DOHH2 (cell line): ENCODE results near the gene CREB3L2.

Source experiments
- EZH2phosphoT487 ChIP-seq: fragments of 200-600 bp; sonication (generic); IDR thresholded peaks from 2 replicates; pipeline ENCODE4 v1.6.1; 2017; ENCODE audit warnings: borderline replicate concordance, mild to moderate bottlenecking, antibody characterized with exemption, low read length, moderate library complexity, mixed read lengths
- TF ChIP-seq, protein P1 (sequence below): fragments of 200-600 bp; sonication (generic); IDR thresholded peaks from one replicate; pipeline ENCODE4 v1.5.1; 2014; ENCODE audit warnings: antibody characterized with exemption, mild to moderate bottlenecking, low read depth, low read length; ENCODE audit not compliant: poor library complexity, severe bottlenecking

DNA sequence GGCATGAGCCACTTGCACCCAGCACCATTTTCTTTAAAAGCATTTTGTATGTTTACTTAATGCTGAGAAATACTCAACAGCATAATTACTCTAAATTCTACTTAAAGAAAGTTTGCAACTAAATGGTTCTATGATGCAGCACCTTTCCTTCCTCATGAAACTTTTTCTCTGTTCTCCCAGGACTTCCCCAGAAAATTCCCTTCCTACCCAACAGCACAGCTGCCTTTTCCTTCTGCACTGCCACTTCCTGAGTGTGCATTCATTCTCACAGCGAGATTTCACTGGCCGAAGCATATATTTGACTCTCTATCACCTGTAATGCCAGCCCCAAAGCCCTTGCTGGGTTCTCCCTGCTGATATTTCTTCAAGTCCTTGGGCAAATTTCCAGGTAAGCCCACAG lies 113.6 kb downstream of the CREB3L2 start:
- TF ChIP-seq, protein P1, sequence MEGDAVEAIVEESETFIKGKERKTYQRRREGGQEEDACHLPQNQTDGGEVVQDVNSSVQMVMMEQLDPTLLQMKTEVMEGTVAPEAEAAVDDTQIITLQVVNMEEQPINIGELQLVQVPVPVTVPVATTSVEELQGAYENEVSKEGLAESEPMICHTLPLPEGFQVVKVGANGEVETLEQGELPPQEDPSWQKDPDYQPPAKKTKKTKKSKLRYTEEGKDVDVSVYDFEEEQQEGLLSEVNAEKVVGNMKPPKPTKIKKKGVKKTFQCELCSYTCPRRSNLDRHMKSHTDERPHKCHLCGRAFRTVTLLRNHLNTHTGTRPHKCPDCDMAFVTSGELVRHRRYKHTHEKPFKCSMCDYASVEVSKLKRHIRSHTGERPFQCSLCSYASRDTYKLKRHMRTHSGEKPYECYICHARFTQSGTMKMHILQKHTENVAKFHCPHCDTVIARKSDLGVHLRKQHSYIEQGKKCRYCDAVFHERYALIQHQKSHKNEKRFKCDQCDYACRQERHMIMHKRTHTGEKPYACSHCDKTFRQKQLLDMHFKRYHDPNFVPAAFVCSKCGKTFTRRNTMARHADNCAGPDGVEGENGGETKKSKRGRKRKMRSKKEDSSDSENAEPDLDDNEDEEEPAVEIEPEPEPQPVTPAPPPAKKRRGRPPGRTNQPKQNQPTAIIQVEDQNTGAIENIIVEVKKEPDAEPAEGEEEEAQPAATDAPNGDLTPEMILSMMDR = no peak
- no peak for TF ChIP-seq EZH2phosphoT487
